IMR-90 (cell line): ENCODE data around the gene PCK2. TPM values are rescaled to one million over a fixed set of nuclear protein-coding genes. Genes with fewer than 3 reads are reported as not detected.

Experiments
- ATAC-seq: fragments of 200-7000 bp; cut with Tn5 transposase; 2 replicates; pipeline ENCODE4 v1.9.1; 2020; ENCODE audit warnings: low read depth, mild to moderate bottlenecking, moderate library complexity
- BruUV-seq: library from RNA; stranded (reverse); fragments of 400-500 nt; replicated peaks from 2 replicates; lab custom pipeline; 2021; lab: Mats Ljungman, UMichigan
- CTCF ChIA-PET: fragments of 300-600 bp; formaldehyde crosslinking; extraction: SDS; loops from one replicate; lab custom pipeline; 2021; ENCODE audit warnings: antibody characterized with exemption; lab: Yijun Ruan, JAX
- POLR2A ChIA-PET: fragments of 300-600 bp; sonication (Branson Sonifier 250); formaldehyde crosslinking; loops from one replicate; lab custom pipeline; 2022; ENCODE audit warnings: antibody characterized with exemption; ENCODE audit not compliant: unreplicated experiment; lab: Charles Lee
- DNase-seq: peaks from one replicate; pipeline ENCODE4 v3.0.0; 2013
- H2AFZ ChIP-seq: replicated peaks from 2 replicates; pipeline ENCODE3; 2013; ENCODE audit warnings: low read length, mild to moderate bottlenecking; ENCODE audit not compliant: poor library complexity
- H2AK5ac ChIP-seq: 2 replicates; pipeline ENCODE4 v1.6.1; 2013; ENCODE audit warnings: low read depth, low read length, inconsistent platforms
- H2AK9ac ChIP-seq: replicated peaks from 2 replicates; pipeline ENCODE3; 2013; ENCODE audit warnings: mild to moderate bottlenecking, low read depth, low read length, moderate library complexity; ENCODE audit not compliant: poor library complexity
- H2BK120ac ChIP-seq: 2 replicates; pipeline ENCODE4 v1.6.1; 2013; ENCODE audit warnings: low read depth, low read length, inconsistent platforms
- H2BK15ac ChIP-seq: 3 replicates; pipeline ENCODE4 v1.6.1; 2013; ENCODE audit warnings: low read depth, low read length, inconsistent platforms
- H2BK20ac ChIP-seq: 2 replicates; pipeline ENCODE4 v1.6.1; 2013; ENCODE audit warnings: low read depth, mild to moderate bottlenecking, inconsistent platforms, low read length, moderate library complexity
- H2BK5ac ChIP-seq: 2 replicates; pipeline ENCODE4 v1.6.1; 2013; ENCODE audit warnings: mild to moderate bottlenecking, low read depth, low read length, inconsistent platforms; ENCODE audit not compliant: poor library complexity, severe bottlenecking
- H3K14ac ChIP-seq: replicated peaks from 2 replicates; pipeline ENCODE4 v1.6.1; 2013; ENCODE audit warnings: low read depth, low read length, inconsistent platforms
- H3K18ac ChIP-seq: 2 replicates; pipeline ENCODE4 v1.6.1; 2013; ENCODE audit warnings: low read depth, low read length, control low read depth
- H3K23ac ChIP-seq: 2 replicates; pipeline ENCODE4 v1.6.1; 2013; ENCODE audit warnings: low read depth, low read length, inconsistent platforms
- H3K27ac ChIP-seq: 2 replicates; pipeline ENCODE4 v1.5.1; 2013; ENCODE audit warnings: mild to moderate bottlenecking, control low read depth, low read length; ENCODE audit not compliant: insufficient read depth
- H3K27me3 ChIP-seq: 2 replicates; pipeline ENCODE4 v1.6.1; 2013; ENCODE audit warnings: low read length; ENCODE audit not compliant: control insufficient read depth, insufficient read depth
- H3K36me3 ChIP-seq: 2 replicates; pipeline ENCODE4 v1.6.1; 2013; ENCODE audit warnings: low read length, mixed read lengths; ENCODE audit not compliant: control insufficient read depth, insufficient read depth
- H3K4ac ChIP-seq: 2 replicates; pipeline ENCODE4 v1.6.1; 2013; ENCODE audit warnings: low read depth, low read length, inconsistent platforms
- H3K4me1 ChIP-seq: 2 replicates; pipeline ENCODE4 v1.6.1; 2013; ENCODE audit warnings: low read length, mixed read lengths; ENCODE audit not compliant: control insufficient read depth, insufficient read depth
- H3K4me2 ChIP-seq: 2 replicates; pipeline ENCODE4 v1.6.1; 2013; ENCODE audit warnings: low read depth, mild to moderate bottlenecking, control low read depth, low read length, moderate library complexity
- H3K4me3 ChIP-seq: 2 replicates; pipeline ENCODE4 v1.5.1; 2013; ENCODE audit warnings: low read depth, mild to moderate bottlenecking, control low read depth, low read length, moderate library complexity; ENCODE audit not compliant: insufficient read depth
- H3K56ac ChIP-seq: 2 replicates; pipeline ENCODE4 v1.6.1; 2013; ENCODE audit warnings: low read length, inconsistent platforms; ENCODE audit not compliant: insufficient read depth; ENCODE audit errors: extremely low read depth
- H3K79me1 ChIP-seq, 2 experiments: 2 replicates each; pipeline ENCODE4 v1.6.1; 2013; ENCODE audit warnings: low read length in 2 of 2, inconsistent platforms in 1 of 2, low read depth in 1 of 2
- H3K9ac ChIP-seq: 2 replicates; pipeline ENCODE4 v1.6.1; 2013; ENCODE audit warnings: low read depth, low read length, control low read depth
- H3K9me1 ChIP-seq: 2 replicates; pipeline ENCODE4 v1.6.1; 2013; ENCODE audit warnings: low read length, inconsistent platforms; ENCODE audit not compliant: insufficient read depth
- H3K9me3 ChIP-seq: 2 replicates; pipeline ENCODE4 v1.6.1; 2013; ENCODE audit warnings: low read length; ENCODE audit not compliant: control insufficient read depth, insufficient read depth
- H4K20me1 ChIP-seq: 2 replicates; pipeline ENCODE4 v1.6.1; 2013; ENCODE audit warnings: low read length, inconsistent platforms; ENCODE audit not compliant: insufficient read depth
- H4K5ac ChIP-seq: 2 replicates; pipeline ENCODE4 v1.6.1; 2013; ENCODE audit warnings: mild to moderate bottlenecking, low read depth, low read length, control low read depth
- H4K8ac ChIP-seq, 2 experiments: 2 replicates each; pipeline ENCODE4 v1.6.1; 2013; ENCODE audit warnings: low read depth in 2 of 2, low read length in 2 of 2, control low read depth in 1 of 2, inconsistent platforms in 1 of 2
- H4K91ac ChIP-seq: 2 replicates; pipeline ENCODE4 v1.6.1; 2013; ENCODE audit warnings: low read depth, low read length, inconsistent platforms; ENCODE audit not compliant: insufficient read depth
- BHLHE40 ChIP-seq: fragments of 150-350 bp; IDR thresholded peaks from 2 replicates; pipeline ENCODE4 v1.6.1; 2016; ENCODE audit warnings: mild to moderate bottlenecking, low read depth, low read length
- CHD1 ChIP-seq: IDR thresholded peaks from 2 replicates; pipeline ENCODE4 v1.6.1; 2012; ENCODE audit warnings: low read depth, low read length, improper control_type of control experiment
- FOS ChIP-seq: fragments of 150-350 bp; IDR thresholded peaks from 2 replicates; pipeline ENCODE4 v1.6.1; 2016; ENCODE audit warnings: low read depth, low read length
- MAZ ChIP-seq: IDR thresholded peaks from 2 replicates; pipeline ENCODE4 v1.6.1; 2012; ENCODE audit warnings: low read depth, mild to moderate bottlenecking, low read length, improper control_type of control experiment, moderate library complexity, borderline replicate concordance
- MXI1 ChIP-seq: IDR thresholded peaks from 2 replicates; pipeline ENCODE4 v1.6.1; 2012; ENCODE audit warnings: low read depth, mild to moderate bottlenecking, low read length, moderate library complexity, borderline replicate concordance
- NFE2L2 ChIP-seq: fragments of 150-350 bp; IDR thresholded peaks from 2 replicates; pipeline ENCODE4 v1.6.1; 2016; ENCODE audit warnings: low read depth, mild to moderate bottlenecking, low read length
- POLR2A ChIP-seq: IDR thresholded peaks from 2 replicates; pipeline ENCODE4 v1.6.1; 2012; ENCODE audit warnings: mild to moderate bottlenecking, low read depth, low read length
- RAD21 ChIP-seq: IDR thresholded peaks from 2 replicates; pipeline ENCODE4 v1.6.1; 2012; ENCODE audit warnings: low read length, improper control_type of control experiment
- RCOR1 ChIP-seq: IDR thresholded peaks from 2 replicates; pipeline ENCODE4 v1.6.1; 2012; ENCODE audit warnings: mild to moderate bottlenecking, low read length, improper control_type of control experiment; ENCODE audit not compliant: insufficient replicate concordance
- RFX5 ChIP-seq: IDR thresholded peaks from 2 replicates; pipeline ENCODE4 v1.8.0; 2012; ENCODE audit warnings: low read depth, mild to moderate bottlenecking, low read length, moderate library complexity
- SMC3 ChIP-seq: fragments of 150-350 bp; IDR thresholded peaks from 2 replicates; pipeline ENCODE4 v1.6.1; 2016; ENCODE audit warnings: low read depth, mild to moderate bottlenecking, antibody characterized with exemption, low read length, moderate library complexity
- WGBS, 2 experiments: methylation state at CpG; one replicate each; pipeline versions ENCODE4 v1.1.5 to v1.1.7; 2013; ENCODE audit warnings: missing lambda C conversion rate in 2 of 2; ENCODE audit not compliant: insufficient read length in 1 of 2; ENCODE audit errors: extremely low coverage in 2 of 2; 5-methylcytosine and 5-hydroxymethylcytosine counted together
- dilution Hi-C: fragments of 300-500 bp; cut with HindIII; formaldehyde crosslinking; loops from one replicate; pipeline ENCODE4 v1.14.3; 2018; ENCODE audit warnings: low sequenced_read_pairs; ENCODE audit not compliant: unreplicated experiment
- in situ Hi-C: fragments of 300-500 bp; cut with MboI; formaldehyde crosslinking; loops from 3 replicates; pipeline ENCODE4 v1.14.3; 2019; ENCODE audit warnings: low sequenced_read_pairs, inconsistent platforms, mixed read lengths
- intact Hi-C: fragments of 100-400 bp; cut with micrococcal nuclease; formaldehyde crosslinking; loops from 2 replicates; pipeline ENCODE4 v1.10.0; 2022
- polyA plus RNA-seq, 3 experiments: library from polyadenylated mRNA; depleted of rRNA; stranded (reverse); fragments of >200 nt; gene quantifications; 2 replicates each; pipeline ENCODE4 v1.2.3, GENCODE V29; 2012; ENCODE audit warnings: low replicate concordance in 1 of 3
- total RNA-seq: library from RNA; depleted of rRNA; stranded (reverse); fragments of >200 nt; gene quantifications from 2 replicates; pipeline ENCODE4 v1.2.3, GENCODE V29; 2012
- TF ChIP-seq, protein P1 (sequence below): conservative IDR thresholded peaks from 2 replicates; pipeline ENCODE4 v1.5.1; 2012; ENCODE audit warnings: mild to moderate bottlenecking, low read depth, low read length, improper control_type of control experiment
- TF ChIP-seq, protein P2 (sequence below): fragments of 150-350 bp; IDR thresholded peaks from 2 replicates; pipeline ENCODE4 v1.6.1; 2016; ENCODE audit warnings: low read depth, mild to moderate bottlenecking, low read length, moderate library complexity, borderline replicate concordance
- TF ChIP-seq, protein P3 (sequence below): fragments of 150-350 bp; IDR thresholded peaks from 2 replicates; pipeline ENCODE4 v1.6.1; 2017; ENCODE audit warnings: mild to moderate bottlenecking, antibody characterized with exemption, low read length, low read depth

Gene PCK2
- total and polyA plus RNA-seq, 2 of the 4 experiments (the other 2 are of a cell fraction), result 13.4 to 29.4 TPM

DNA sequence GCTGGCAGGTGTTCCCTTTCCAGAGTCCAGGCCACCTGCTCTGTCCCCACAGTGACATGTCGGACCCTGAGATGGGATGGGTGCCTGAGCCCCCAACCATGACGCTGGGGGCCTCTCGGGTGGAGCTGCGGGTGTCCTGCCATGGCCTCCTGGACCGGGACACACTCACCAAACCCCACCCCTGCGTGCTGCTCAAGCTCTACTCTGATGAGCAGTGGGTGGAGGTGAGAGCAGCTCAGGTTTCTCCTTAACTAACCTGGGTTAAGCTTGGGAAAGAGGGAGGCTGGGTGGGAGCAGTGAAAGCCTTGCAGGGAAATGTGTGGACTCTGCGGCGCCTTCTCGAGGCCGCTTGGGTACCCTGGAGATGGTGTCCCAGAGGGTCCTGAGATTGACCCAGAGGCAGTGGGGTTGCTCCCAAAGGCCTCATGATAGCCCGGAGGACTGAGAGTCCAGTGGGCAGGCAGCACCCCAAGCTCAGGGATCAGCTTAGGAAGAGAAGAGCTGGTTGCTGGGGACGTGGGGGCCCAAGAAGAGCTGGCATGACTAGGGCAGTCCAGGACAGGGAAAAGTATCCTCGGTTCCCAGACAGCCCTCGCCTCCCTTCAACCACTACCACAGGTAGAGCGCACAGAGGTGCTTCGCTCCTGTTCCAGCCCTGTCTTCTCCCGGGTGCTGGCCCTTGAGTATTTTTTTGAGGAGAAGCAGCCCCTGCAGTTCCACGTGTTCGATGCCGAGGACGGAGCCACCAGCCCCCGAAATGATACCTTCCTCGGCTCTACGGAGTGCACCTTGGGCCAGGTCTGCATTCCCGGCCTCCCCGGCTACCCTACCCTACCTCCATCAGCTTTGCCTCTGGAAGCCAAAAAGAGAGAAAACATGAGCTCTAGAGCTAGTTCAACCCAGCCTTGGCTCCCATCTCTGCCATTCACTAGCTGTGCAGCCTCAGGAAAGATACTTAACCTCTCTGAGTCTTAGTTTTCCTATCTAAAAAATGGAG lies 20.9 kb upstream of the PCK2 start:
- 80% methylated on average over 1 of the region's 26 CpGs; no CpG with 5 or more reads in 1 of the 2 experiments for WGBS, 2 experiments
- DNase-seq (no peak), ATAC-seq (no peak)
- H3K27me3 ChIP-seq, result peaks cover 81% of the 10 kb centered on the region
- H3K9me1 ChIP-seq, result no peaks in the 10 kb centered on the region
- H4K5ac ChIP-seq, result no peak overlapping the region
- no peak overlapping the region for H2BK120ac ChIP-seq
- H3K9me3 ChIP-seq, result no peaks in the 10 kb centered on the region
- H2AFZ ChIP-seq, result no peak overlapping the region
- H3K79me1 ChIP-seq, result no peaks in the 10 kb centered on the region
- H3K23ac ChIP-seq, result no peak overlapping the region
- H3K56ac ChIP-seq, result no peak overlapping the region
- no peak overlapping the region for H4K91ac ChIP-seq
- CTCF ChIA-PET, result no interaction called here
- H4K20me1 ChIP-seq, result no peaks in the 10 kb centered on the region
- H3K4me1 ChIP-seq, result no peaks in the 10 kb centered on the region
- no peak overlapping the region for H2AK5ac ChIP-seq
- no peak overlapping the region for H3K9ac ChIP-seq
- intact Hi-C loops (no loop called here), dilution Hi-C loops (no loop called here), in situ Hi-C loops (no loop called here)
- H3K4me3 ChIP-seq, result no peak overlapping the region
- H2BK5ac ChIP-seq, result no peak overlapping the region
- H3K36me3 ChIP-seq, result no peaks in the 10 kb centered on the region
- H2BK20ac ChIP-seq, result no peak overlapping the region
- POLR2A ChIA-PET, result no interaction called here
- no peak overlapping the region for H3K14ac ChIP-seq
- peak overlapping the region; percentile 65 for H2AK9ac ChIP-seq
- no peak overlapping the region for H4K8ac ChIP-seq
- H3K4ac ChIP-seq, result no peak overlapping the region
- H3K4me2 ChIP-seq, result no peak overlapping the region
- H3K18ac ChIP-seq, result no peak overlapping the region
- BruUV-seq, result no TSS peak
- no peak overlapping the region for H2BK15ac ChIP-seq
- no peak overlapping the region for H3K27ac ChIP-seq
- TF ChIP-seq RCOR1 (no peak), FOS (no peak), POLR2A (no peak), CHD1 (no peak), MAZ (no peak), MXI1 (no peak), SMC3 (no peak), NFE2L2 (no peak), BHLHE40 (no peak), RAD21 (no peak), RFX5 (no peak)
- TF ChIP-seq, protein P1, sequence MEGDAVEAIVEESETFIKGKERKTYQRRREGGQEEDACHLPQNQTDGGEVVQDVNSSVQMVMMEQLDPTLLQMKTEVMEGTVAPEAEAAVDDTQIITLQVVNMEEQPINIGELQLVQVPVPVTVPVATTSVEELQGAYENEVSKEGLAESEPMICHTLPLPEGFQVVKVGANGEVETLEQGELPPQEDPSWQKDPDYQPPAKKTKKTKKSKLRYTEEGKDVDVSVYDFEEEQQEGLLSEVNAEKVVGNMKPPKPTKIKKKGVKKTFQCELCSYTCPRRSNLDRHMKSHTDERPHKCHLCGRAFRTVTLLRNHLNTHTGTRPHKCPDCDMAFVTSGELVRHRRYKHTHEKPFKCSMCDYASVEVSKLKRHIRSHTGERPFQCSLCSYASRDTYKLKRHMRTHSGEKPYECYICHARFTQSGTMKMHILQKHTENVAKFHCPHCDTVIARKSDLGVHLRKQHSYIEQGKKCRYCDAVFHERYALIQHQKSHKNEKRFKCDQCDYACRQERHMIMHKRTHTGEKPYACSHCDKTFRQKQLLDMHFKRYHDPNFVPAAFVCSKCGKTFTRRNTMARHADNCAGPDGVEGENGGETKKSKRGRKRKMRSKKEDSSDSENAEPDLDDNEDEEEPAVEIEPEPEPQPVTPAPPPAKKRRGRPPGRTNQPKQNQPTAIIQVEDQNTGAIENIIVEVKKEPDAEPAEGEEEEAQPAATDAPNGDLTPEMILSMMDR, result no peak
- TF ChIP-seq, protein P2, sequence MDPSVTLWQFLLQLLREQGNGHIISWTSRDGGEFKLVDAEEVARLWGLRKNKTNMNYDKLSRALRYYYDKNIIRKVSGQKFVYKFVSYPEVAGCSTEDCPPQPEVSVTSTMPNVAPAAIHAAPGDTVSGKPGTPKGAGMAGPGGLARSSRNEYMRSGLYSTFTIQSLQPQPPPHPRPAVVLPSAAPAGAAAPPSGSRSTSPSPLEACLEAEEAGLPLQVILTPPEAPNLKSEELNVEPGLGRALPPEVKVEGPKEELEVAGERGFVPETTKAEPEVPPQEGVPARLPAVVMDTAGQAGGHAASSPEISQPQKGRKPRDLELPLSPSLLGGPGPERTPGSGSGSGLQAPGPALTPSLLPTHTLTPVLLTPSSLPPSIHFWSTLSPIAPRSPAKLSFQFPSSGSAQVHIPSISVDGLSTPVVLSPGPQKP, result no peak
- TF ChIP-seq, protein P3, sequence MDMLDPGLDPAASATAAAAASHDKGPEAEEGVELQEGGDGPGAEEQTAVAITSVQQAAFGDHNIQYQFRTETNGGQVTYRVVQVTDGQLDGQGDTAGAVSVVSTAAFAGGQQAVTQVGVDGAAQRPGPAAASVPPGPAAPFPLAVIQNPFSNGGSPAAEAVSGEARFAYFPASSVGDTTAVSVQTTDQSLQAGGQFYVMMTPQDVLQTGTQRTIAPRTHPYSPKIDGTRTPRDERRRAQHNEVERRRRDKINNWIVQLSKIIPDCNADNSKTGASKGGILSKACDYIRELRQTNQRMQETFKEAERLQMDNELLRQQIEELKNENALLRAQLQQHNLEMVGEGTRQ, result no peak
